NB4 (cell line): ENCODE results near the gene CADM3.

Source experiments
- DNase-seq: peaks from one replicate; pipeline ENCODE4 v3.0.0; 2010; ENCODE audit warnings: low read depth
- H3K4me3 ChIP-seq: one replicate; pipeline ENCODE4 v1.5.1; 2011; ENCODE audit warnings: mild to moderate bottlenecking, low read depth, low read length, moderate library complexity
- CTCF ChIP-seq: IDR thresholded peaks from one replicate; pipeline ENCODE4 v1.5.1; 2012; ENCODE audit warnings: low read depth, low read length
- MAX ChIP-seq: IDR thresholded peaks from 2 replicates; pipeline ENCODE4 v1.6.1; 2011; ENCODE audit warnings: low read depth, low read length
- MYC ChIP-seq: IDR thresholded peaks from 2 replicates; pipeline ENCODE4 v1.6.1; 2011; ENCODE audit warnings: low read depth, low read length
- POLR2A ChIP-seq: IDR thresholded peaks from 2 replicates; pipeline ENCODE4 v1.6.1; 2011; ENCODE audit warnings: mild to moderate bottlenecking; ENCODE audit not compliant: insufficient read length; ENCODE audit errors: extremely low read depth

Gene CADM3

GRCh38 chr1:159197561-159198557 is 26.4 kb downstream of the CADM3 start:
- no peak overlapping the region for H3K4me3 ChIP-seq
- no peak for TF ChIP-seq MAX
- peak; percentile 94 for TF ChIP-seq CTCF
- peak; percentile 66 for DNase-seq

- no peak overlapping the region for H3K4me3 ChIP-seq
- TF ChIP-seq MYC (no peak), POLR2A (no peak), MAX (no peak), CTCF (no peak)
- DNase-seq: no peak
These were observed 28.5 kb downstream of the CADM3 start for GRCh38 chr1:159199901-159200300.

GRCh38 chr1:159200769-159201168 is 29.4 kb downstream of the CADM3 start:
- no peak overlapping the region for H3K4me3 ChIP-seq
- peak; percentile 54 for DNase-seq
- TF ChIP-seq POLR2A (no peak), MYC (no peak), CTCF (no peak), MAX (no peak)

- peak; percentile 55 for DNase-seq
- TF ChIP-seq MAX (no peak), MYC (no peak), POLR2A (no peak), CTCF (no peak)
- H3K4me3 ChIP-seq: no peak overlapping the region
These were observed 30.2 kb downstream of the CADM3 start for GRCh38 chr1:159201642-159202041.

GRCh38 chr1:159203610-159204009 is 32.2 kb downstream of the CADM3 start:
- no peak for DNase-seq
- TF ChIP-seq MYC (no peak), MAX (no peak), POLR2A (no peak), CTCF (no peak)
- no peak overlapping the region for H3K4me3 ChIP-seq
